Measurements from ENCODE around the gene CAPN1. TPM values are rescaled to one million over a fixed set of nuclear protein-coding genes. Genes with fewer than 3 reads are reported as not detected.

Gene CAPN1
- polyA plus RNA-seq, 4 donors, result 107 to 218 (median 205) TPM

- H3K36me3 ChIP-seq (ENCODE audit: control insufficient read depth in 3 of 3, insufficient read depth in 2 of 3, low read depth in 1 of 3, low read length in 3 of 3), result peaks cover 12 to 63% (median 14%) of the 10 kb centered on the region in 3 donors
- no peaks in the 10 kb centered on the region for H3K27me3 ChIP-seq (ENCODE audit: control insufficient read depth in 3 of 3, insufficient read depth in 3 of 3, low read length in 3 of 3)
- H3K9me3 ChIP-seq (ENCODE audit: control insufficient read depth in 2 of 2, insufficient read depth in 1 of 2, low read depth in 1 of 2, low read length in 1 of 2), result no peaks in the 10 kb centered on the region
- no peak for FAIRE-seq
- DNase-seq, result no peak
- H3K4me3 ChIP-seq (ENCODE audit: low read depth in 1 of 3, low read length in 3 of 3), result no peak overlapping the region
- H3K4me1 ChIP-seq (ENCODE audit: control insufficient read depth in 3 of 3, insufficient read depth in 2 of 3, low read depth in 1 of 3, low read length in 2 of 3), result peaks cover 2 to 53% (median 5%) of the 10 kb centered on the region in 3 donors
- no peak overlapping the region for H3K27ac ChIP-seq (ENCODE audit: low read depth in 1 of 3, low read length in 2 of 3)
- WGBS, 3 donors, result 49 to 61% (median 51%) methylated on average over 24 to 25 of the region's 26 CpGs
Observed at GRCh38 chr11:65213322-65214211, 31.8 kb downstream of the CAPN1 start.

GRCh38 chr11:65214212-65214845 is 32.6 kb downstream of the CAPN1 start:
- no peak for FAIRE-seq
- 78 to 82% (median 78%) methylated on average over 16 of the region's 16 CpGs for WGBS, 3 donors

GRCh38 chr11:65215441-65216076 is 33.8 kb downstream of the CAPN1 start:
- FAIRE-seq, result no peak
- 92 to 93% (median 93%) methylated on average over 23 to 24 of the region's 24 CpGs for WGBS, 3 donors
- H3K27ac ChIP-seq (ENCODE audit: low read depth in 1 of 3, low read length in 2 of 3), result no peak overlapping the region
- no peak for DNase-seq
- H3K4me1 ChIP-seq (ENCODE audit: control insufficient read depth in 3 of 3, insufficient read depth in 2 of 3, low read depth in 1 of 3, low read length in 2 of 3), result peaks cover 0 to 35% (median 0%) of the 10 kb centered on the region in 3 donors
- H3K27me3 ChIP-seq (ENCODE audit: control insufficient read depth in 3 of 3, insufficient read depth in 3 of 3, low read length in 3 of 3), result no peaks in the 10 kb centered on the region
- peaks cover 4 to 47% (median 7%) of the 10 kb centered on the region in 3 donors for H3K36me3 ChIP-seq (ENCODE audit: control insufficient read depth in 3 of 3, insufficient read depth in 2 of 3, low read depth in 1 of 3, low read length in 3 of 3)
- H3K9me3 ChIP-seq (ENCODE audit: control insufficient read depth in 2 of 2, insufficient read depth in 1 of 2, low read depth in 1 of 2, low read length in 1 of 2), result no peaks in the 10 kb centered on the region
- no peak overlapping the region for H3K4me3 ChIP-seq (ENCODE audit: low read depth in 1 of 3, low read length in 3 of 3)

More at GRCh38 chr11:65214212-65214845, 32.6 kb downstream of the CAPN1 start:
- Histone ChIP-seq H3K36me3 (ENCODE audit: control insufficient read depth in 3 of 3, insufficient read depth in 2 of 3, low read depth in 1 of 3, low read length in 3 of 3) (peaks cover 10 to 59% (median 11%) of the 10 kb centered on the region in 3 donors), H3K4me3 (ENCODE audit: low read depth in 1 of 3, low read length in 3 of 3) (no peak overlapping the region), H3K4me1 (ENCODE audit: control insufficient read depth in 3 of 3, insufficient read depth in 2 of 3, low read depth in 1 of 3, low read length in 2 of 3) (peaks cover 2 to 47% (median 4%) of the 10 kb centered on the region in 3 donors), H3K9me3 (ENCODE audit: control insufficient read depth in 2 of 2, insufficient read depth in 1 of 2, low read depth in 1 of 2, low read length in 1 of 2) (no peaks in the 10 kb centered on the region), H3K27me3 (ENCODE audit: control insufficient read depth in 3 of 3, insufficient read depth in 3 of 3, low read length in 3 of 3) (no peaks in the 10 kb centered on the region), H3K27ac (ENCODE audit: low read depth in 1 of 3, low read length in 2 of 3) (no peak overlapping the region)
- DNase-seq, result no peak

GRCh38 chr11:65216830-65217229 is 35.1 kb downstream of the CAPN1 start:
- peaks cover 0 to 22% (median 0%) of the 10 kb centered on the region in 3 donors for H3K4me1 ChIP-seq (ENCODE audit: control insufficient read depth in 3 of 3, insufficient read depth in 2 of 3, low read depth in 1 of 3, low read length in 2 of 3)
- WGBS, 3 donors, result 88 to 93% (median 91%) methylated on average over 5 to 6 of the region's 6 CpGs
- H3K9me3 ChIP-seq (ENCODE audit: control insufficient read depth in 2 of 2, insufficient read depth in 1 of 2, low read depth in 1 of 2, low read length in 1 of 2), result no peaks in the 10 kb centered on the region
- H3K4me3 ChIP-seq (ENCODE audit: low read depth in 1 of 3, low read length in 3 of 3), result no peak overlapping the region
- H3K36me3 ChIP-seq (ENCODE audit: control insufficient read depth in 3 of 3, insufficient read depth in 2 of 3, low read depth in 1 of 3, low read length in 3 of 3), result peaks cover 0 to 38% (median 0%) of the 10 kb centered on the region in 3 donors
- no peaks in the 10 kb centered on the region for H3K27me3 ChIP-seq (ENCODE audit: control insufficient read depth in 3 of 3, insufficient read depth in 3 of 3, low read length in 3 of 3)
- FAIRE-seq (no peak), DNase-seq (no peak)
- no peak overlapping the region for H3K27ac ChIP-seq (ENCODE audit: low read depth in 1 of 3, low read length in 2 of 3)

GRCh38 chr11:65217441-65218423 is 36.0 kb downstream of the CAPN1 start:
- no peak overlapping the region for H3K4me3 ChIP-seq (ENCODE audit: low read depth in 1 of 3, low read length in 3 of 3)
- H3K27ac ChIP-seq (ENCODE audit: low read depth in 1 of 3, low read length in 2 of 3), result no peak overlapping the region
- H3K9me3 ChIP-seq (ENCODE audit: control insufficient read depth in 2 of 2, insufficient read depth in 1 of 2, low read depth in 1 of 2, low read length in 1 of 2), result no peaks in the 10 kb centered on the region
- peaks cover 0 to 29% (median 0%) of the 10 kb centered on the region in 3 donors for H3K36me3 ChIP-seq (ENCODE audit: control insufficient read depth in 3 of 3, insufficient read depth in 2 of 3, low read depth in 1 of 3, low read length in 3 of 3)
- no peak for FAIRE-seq
- 88 to 92% (median 90%) methylated on average over 19 of the region's 19 CpGs for WGBS, 3 donors
- no peaks in the 10 kb centered on the region for H3K27me3 ChIP-seq (ENCODE audit: control insufficient read depth in 3 of 3, insufficient read depth in 3 of 3, low read length in 3 of 3)
- H3K4me1 ChIP-seq (ENCODE audit: control insufficient read depth in 3 of 3, insufficient read depth in 2 of 3, low read depth in 1 of 3, low read length in 2 of 3), result peaks cover 0 to 13% (median 0%) of the 10 kb centered on the region in 3 donors
- no peak for DNase-seq

GRCh38 chr11:65218446-65218845 is 36.7 kb downstream of the CAPN1 start:
- Histone ChIP-seq H3K27ac (ENCODE audit: low read depth in 1 of 3, low read length in 2 of 3) (no peak overlapping the region), H3K9me3 (ENCODE audit: control insufficient read depth in 2 of 2, insufficient read depth in 1 of 2, low read depth in 1 of 2, low read length in 1 of 2) (no peaks in the 10 kb centered on the region), H3K4me3 (ENCODE audit: low read depth in 1 of 3, low read length in 3 of 3) (no peak overlapping the region), H3K4me1 (ENCODE audit: control insufficient read depth in 3 of 3, insufficient read depth in 2 of 3, low read depth in 1 of 3, low read length in 2 of 3) (peaks cover 0 to 6% (median 0%) of the 10 kb centered on the region in 3 donors), H3K27me3 (ENCODE audit: control insufficient read depth in 3 of 3, insufficient read depth in 3 of 3, low read length in 3 of 3) (no peaks in the 10 kb centered on the region), H3K36me3 (ENCODE audit: control insufficient read depth in 3 of 3, insufficient read depth in 2 of 3, low read depth in 1 of 3, low read length in 3 of 3) (peaks cover 0 to 32% (median 1%) of the 10 kb centered on the region in 3 donors)
- DNase-seq (no peak), FAIRE-seq (no peak)
- WGBS, 3 donors, result 85 to 87% (median 85%) methylated on average over 9 of the region's 9 CpGs

- Histone ChIP-seq H3K36me3 (ENCODE audit: control insufficient read depth in 3 of 3, insufficient read depth in 2 of 3, low read depth in 1 of 3, low read length in 3 of 3) (peaks cover 0 to 27% (median 3%) of the 10 kb centered on the region in 3 donors), H3K27me3 (ENCODE audit: control insufficient read depth in 3 of 3, insufficient read depth in 3 of 3, low read length in 3 of 3) (no peaks in the 10 kb centered on the region), H3K27ac (ENCODE audit: low read depth in 1 of 3, low read length in 2 of 3) (no peak overlapping the region), H3K4me1 (ENCODE audit: control insufficient read depth in 3 of 3, insufficient read depth in 2 of 3, low read depth in 1 of 3, low read length in 2 of 3) (peaks cover 0 to 5% (median 0%) of the 10 kb centered on the region in 3 donors), H3K9me3 (ENCODE audit: control insufficient read depth in 2 of 2, insufficient read depth in 1 of 2, low read depth in 1 of 2, low read length in 1 of 2) (no peaks in the 10 kb centered on the region), H3K4me3 (ENCODE audit: low read depth in 1 of 3, low read length in 3 of 3) (no peak overlapping the region)
- DNase-seq (no peak), FAIRE-seq (no peak)
- 69 to 85% (median 84%) methylated on average over 3 of the region's 3 CpGs for WGBS, 3 donors
Observed at GRCh38 chr11:65219930-65220213, 38.1 kb downstream of the CAPN1 start.

Measured in small intestine (tissue), 7 donors.